HG02943 (cell line): ENCODE data around the gene DPM2.

ENCODE experiments used
- ATAC-seq: cut with Tn5 transposase; IDR thresholded peaks from one replicate; pipeline ENCODE4 v1.9.1; 2021; ENCODE audit warnings: mild to moderate bottlenecking, low read depth, moderate library complexity; ENCODE audit not compliant: unreplicated experiment

The DPM2 gene

DNA sequence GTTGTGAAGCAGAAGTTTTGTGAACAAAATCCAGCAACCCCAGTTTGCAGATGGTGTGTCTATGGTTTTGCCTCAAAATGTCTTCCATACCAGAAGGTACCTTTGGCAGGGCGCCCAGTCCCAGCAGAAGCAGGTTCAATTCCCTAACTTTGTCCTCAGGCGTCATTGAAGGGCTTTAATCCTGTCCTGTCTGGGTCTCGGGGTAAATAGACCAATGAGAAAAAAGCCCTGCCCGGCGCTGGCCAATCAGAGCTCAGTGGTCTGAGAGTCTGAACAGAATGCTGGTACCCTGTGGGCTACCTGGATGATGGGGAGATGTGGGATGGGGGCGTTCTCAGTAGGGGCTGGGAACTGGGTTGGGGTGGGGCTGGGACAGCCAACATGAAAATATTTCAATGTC is 14.6 kb downstream of the DPM2 start:
- ATAC-seq, result no peak

DNA sequence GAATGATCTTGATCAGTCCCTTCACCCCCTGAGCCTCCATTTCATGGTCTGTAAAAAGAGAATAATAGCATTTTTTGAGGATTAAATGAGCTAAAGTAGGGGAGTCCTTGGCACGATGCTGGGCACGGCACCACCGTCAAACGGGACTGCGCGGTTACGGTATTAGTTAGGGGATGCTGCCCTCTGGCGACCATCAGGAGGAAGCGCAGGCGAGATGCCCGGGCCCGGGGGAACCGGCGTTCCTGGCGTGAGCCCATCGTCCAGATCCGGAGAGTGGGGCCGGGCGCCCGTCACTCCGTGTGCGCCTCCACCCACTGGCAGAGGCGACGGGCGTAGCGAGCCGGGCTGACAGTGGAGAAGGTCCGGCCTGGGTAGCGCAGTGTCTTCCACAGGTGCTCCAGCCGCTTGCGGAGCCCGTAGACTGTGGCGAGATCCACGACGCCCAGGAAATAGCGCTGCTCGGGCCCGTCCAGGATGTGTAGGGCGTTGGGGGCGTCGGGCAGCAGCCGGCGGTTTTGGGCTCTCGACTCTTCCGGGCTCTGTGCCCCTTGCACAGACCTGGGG is 16.0 kb downstream of the DPM2 start:
- ATAC-seq, result no peak

DNA sequence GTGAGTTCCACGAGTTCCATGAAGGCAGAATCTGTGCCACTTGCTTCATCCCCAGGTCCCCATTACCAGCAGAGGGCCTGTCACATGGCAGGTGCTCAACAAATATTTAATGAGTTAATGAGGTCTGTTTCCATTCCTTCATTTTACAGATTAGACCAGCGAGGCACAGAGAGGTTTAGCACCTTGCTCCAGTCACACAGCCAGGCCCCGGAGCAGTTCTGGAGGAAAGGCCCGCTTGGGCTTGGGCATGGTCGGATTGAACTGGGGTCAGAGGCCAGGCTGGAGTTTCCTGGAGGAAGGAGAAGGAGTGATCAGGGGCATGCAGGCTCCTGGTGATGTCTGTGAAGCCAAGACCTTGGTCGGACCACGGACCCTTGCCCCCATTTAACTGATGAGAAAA is 16.9 kb downstream of the DPM2 start:
- no peak for ATAC-seq

DNA sequence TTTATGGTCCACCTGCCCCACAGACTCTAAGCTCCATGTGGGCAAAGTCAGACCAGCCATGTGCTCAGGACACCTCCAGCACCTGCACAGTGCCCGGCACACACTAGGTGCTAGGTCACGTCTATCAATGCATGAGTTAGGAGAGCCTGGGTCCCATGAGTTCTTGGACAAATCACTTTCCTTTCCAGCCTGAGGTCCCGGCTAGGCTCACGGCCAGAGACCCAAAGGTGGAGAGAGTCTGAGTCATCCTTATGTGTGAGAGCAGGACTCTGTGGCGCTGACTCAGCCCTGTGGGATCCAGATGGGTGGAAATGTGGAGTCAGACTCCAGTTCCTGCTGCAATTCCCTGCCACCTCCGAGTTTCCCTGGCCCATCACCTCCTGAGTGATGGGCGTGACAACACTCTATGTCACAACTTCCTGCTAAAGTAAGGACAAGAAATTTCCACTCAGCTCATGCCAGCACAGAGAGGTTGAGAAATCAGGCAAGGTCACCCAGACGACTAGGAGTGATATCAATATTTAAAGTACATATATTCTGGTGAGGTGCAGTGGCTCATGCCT is 18.3 kb downstream of the DPM2 start:
- ATAC-seq, result no peak

DNA sequence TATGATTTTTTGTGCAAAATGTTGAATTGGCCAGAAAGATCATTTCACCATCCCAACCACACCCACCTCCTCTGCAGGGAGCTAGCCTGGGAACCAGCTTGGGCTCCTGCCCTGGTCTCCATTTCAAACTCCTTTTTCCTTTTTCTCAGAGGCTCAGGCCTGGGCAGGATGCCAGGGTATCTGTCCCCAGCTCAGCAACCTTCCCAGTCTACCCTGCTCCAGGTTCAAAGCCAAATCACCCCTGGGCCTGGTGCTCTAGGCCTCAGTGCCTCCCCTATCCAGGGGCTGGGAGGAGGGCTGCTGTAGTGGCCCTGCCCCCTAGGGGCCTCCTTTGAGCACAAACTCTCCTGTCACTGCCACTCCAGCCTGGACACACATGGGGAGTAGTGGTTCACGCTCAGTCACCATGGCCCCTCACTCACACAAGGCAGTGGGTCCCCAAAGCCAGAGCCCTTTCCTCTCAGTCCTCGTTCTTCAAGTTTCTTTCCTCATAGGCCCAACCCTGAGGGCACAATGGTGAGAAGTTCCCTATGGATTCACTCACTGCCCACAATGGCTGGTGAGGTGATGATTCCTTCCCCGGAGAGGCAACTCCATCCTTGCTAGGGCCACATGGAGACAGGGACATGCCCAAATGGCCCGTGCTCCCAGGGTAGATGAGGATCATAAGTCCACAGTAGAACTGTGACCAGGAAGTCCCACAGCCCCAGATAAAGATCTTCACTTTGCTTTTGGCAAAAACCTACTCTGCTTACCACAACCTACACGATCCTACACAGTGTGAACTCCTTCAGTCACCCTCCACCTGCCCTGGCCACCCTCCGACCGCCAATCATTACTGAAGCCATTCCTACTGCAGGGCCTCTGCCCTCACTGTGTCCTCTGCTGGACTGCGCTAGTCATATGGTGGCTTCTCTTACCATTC is 19.2 kb downstream of the DPM2 start:
- ATAC-seq, result no peak

DNA sequence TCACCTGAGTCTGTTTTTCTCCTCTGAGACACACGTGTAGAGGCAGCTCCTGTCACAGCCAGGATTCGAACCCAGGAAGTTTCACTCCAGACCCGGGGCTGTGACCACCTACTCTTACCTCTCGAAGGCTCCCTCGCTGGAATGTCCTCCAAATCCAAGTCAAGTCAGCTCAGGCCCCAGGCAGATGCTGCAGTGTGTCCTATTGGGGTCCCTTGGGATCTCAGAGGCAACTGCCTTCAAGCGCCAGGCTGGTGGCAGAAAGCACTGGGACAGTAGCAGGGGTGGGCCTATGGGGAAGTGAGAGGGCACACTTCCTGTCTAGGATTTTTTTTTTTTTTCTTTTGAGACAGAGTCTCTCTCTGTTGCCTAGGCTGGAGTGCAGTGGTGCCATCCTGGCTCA is 20.1 kb downstream of the DPM2 start:
- peak; percentile 30 for ATAC-seq

DNA sequence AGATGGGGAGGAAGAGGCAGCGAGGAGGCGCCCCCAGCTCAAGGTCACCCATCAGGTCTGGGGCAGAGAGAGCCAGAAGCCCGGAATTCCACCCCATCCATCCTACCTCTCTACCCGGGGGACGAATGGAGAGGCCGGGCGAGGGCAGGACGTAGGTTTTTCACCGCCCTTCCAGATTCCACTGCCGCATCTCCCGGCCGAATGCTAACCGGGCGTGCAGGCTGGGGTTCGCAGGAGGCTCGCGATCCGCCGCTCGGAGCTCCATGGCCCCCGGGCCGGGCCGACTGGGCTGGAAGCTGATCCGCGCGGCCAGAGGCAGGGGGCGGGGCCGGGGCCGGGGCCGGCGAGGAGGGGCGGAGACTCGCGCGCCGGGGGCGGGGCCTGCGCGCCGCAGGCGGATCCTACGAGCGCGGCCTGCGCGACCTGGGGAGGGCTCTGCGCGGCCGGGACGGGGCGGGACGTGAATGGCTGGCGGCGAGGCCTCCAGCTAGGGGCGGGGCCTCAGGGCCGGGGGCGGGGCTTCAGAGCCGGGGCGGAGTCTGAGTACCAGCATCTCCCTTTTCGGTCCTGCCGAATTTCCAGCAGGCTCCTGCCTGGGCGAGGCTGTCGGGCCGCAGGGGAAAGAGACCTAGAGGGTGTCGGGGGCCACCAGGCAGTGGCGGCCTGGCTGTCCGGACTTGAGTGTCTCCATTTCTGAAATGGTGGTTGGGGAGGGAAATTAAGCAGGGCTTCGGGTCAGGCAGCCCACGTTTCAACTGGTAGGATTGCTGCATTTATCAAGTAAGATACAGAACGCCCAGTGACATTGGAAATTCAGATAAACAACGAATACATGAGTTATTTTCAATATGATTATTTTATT is 20.7 kb downstream of the DPM2 start, which contains the start of gene ST6GALNAC4:
TSS of gene ST6GALNAC4 (minus strand) at position 322 of the 862 bp plus-strand sequence. CDS start 622 bp downstream, outside the sequence.
- peak; percentile 49 for ATAC-seq

DNA sequence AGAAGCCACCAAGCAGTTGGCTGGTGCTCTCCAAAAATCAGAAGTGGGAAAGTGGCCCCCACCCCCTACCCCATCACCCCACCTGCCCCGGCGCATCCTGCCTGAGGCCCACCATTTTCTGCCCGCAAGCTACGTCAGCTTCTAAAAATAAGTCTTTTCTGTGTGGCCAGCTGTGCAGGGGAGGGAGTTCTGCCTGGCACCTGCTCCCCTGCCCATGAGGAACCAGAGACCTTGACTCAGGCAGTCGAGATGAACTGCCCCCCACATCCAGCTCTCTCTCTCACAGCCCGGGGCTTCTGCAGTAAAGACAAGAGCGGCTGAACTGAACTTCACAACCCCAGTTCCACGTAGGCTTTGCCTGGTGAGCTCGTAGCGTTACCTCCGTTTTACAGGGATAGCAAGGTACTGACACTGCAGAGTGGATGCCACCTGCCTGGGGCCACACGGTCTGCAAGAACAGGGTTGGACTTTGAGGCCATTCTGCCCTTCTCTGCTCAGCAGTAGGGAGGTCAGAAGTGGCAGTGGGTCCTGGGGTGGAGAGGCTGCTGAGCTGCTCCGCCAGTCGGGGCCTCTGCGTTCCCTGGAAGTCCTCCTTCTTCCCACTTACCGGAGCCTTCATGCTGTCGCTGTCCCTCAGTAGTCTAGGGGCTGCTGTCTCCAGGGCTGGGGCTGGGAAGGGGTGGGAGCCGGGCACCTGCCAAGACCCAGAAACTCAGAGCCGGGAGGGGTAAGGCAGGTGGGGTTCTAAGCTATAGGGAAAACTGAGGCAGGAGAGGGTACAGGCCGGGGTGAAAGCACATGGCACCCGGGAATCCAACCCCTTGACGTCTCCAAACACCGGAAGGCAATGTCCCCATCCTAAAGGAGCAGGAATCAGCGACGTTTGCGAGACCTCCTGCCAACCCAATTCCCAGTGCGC is 21.6 kb downstream of the DPM2 start:
- no peak for ATAC-seq

DNA sequence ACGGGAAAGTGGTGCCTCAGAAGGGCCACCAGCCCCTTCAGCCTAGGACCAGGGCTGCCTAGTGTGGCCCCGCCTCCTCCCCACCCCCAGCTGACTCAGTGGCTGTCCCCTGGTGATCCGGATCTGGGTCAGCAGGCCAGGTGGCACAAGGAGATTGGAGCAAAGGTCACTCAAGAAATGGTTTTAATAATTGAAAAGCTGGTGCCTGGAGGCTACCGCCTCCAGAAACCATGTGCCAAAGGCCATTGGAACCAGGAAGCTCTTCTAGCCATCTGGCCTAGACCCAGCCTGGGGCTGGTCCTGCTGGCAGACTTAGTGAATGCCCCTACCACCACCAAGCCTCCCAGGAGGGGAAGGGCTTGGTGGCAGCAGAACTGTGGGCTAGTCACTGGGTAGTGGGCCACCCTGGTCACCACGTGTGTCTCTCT is 22.3 kb downstream of the DPM2 start:
- ATAC-seq, result no peak

DNA sequence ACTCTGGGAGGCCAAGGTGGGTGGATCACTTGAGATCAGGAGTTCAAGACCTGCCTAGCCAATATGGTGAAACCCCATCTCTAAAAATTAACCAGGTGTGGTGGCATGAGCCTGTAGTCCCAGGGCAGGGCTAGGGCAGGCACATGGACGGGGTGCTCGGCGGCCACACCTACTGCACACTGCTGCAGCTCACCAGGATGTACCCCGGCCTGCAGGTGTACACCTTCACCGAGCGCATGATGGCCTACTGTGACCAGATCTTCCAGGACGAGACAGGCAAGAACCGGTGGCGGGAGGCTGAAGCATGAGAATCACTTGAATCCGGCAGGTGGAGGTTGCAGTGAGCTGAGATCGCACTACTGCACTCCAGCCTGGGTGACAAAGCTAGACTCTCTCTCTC is 24.0 kb downstream of the DPM2 start:
- ATAC-seq, result no peak

DNA sequence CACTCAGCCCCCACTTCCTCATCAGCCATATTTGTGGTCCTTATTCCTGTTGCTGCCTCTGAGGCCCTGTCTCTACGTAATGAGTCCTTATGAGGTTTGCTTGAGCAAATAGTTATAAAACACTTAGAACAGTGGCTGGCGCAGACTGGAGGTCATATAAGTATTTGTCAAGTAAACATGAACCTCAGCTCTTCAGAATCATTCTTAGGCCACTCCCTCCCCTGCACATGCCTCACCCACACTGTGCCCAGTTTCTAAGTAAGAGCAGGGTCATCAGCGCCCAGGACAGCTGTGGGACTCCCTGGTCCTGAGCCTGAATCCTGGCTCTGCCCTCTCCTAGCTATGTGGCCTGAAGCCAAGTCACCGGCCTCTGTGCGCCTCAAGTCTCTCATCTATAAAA is 24.8 kb downstream of the DPM2 start:
- ATAC-seq, result no peak

DNA sequence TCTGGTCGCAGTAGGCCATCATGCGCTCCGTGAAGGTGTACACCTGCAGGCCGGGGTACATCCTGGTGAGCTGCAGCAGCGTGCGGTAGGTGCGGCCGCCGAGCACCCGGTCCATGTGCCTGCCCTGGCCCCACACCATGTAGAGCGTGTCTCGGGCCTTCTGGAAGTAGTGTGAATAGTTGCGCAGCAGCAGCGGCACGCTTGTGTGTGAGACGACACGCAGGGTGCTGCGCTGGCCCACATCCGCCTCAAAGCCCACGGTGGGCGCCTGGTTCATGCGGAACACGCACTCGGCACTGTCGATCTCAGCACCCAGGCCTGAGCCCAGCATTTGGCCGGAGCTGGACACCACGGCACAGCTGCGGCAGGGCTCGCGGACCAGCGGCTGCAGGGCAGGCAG is 25.4 kb downstream of the DPM2 start:
- no peak for ATAC-seq

DNA sequence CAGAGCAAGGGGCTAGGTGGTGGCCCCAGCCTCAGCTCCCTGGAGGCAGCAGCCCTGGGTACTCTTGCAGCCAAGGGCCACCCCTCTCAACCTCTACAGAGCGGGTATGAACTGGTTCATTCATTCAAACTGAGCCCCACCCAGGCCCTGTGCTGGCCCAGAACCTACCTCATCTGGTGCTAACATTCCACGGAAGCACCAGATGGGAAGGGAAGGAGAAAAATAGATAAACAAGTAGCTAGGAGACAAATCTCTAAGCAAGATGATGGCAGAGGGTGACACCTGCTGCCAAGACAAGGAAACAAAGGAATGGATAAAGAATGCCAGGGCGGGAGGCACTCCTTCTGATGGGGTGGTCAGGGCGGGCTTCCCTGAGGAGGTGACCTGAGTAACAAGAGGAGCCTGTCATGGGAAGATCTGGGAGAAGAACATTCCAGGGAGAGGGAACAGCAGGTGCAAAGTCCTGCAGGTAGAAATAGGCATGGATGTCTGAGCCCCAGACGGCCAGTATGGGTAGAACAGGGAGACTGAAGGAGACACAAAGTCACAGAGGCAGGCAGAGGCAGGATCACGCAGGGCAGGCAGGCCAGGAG is 26.9 kb downstream of the DPM2 start:
- ATAC-seq, result no peak

DNA sequence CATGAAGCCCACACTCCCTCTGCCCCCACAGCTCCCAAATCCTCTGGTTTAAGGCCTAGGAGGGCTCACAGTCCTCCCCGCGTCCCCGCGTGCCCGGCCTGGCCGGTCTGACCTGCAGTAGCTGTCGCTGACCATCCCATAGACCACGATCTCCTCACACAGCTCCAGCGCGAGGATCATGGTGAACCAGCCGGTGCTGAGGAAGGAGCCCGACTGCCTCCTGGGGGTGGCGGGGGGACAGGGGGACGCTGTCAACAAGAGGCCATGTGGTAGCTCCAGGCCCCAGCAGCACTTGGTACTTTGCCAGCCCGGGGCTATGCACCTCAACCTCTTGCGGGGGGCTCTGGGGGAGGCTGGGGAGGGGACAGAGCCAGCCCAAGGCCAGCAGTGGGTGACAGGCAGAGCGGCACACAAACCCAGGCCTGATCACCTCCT is 27.8 kb downstream of the DPM2 start:
- no peak for ATAC-seq

DNA sequence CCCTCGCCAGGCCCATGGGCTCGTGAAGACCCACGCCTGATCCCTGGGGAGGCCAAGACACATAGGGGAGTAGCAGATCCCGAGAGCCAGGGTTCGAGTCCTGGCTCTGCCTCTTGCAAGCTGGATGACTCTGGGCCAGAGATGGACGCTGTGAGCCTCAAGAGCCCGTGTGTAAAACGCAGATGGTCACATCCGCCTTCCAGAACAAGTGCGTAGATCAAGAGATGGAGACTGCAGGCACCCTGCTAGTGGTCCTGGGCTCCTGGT is 29.1 kb downstream of the DPM2 start:
- no peak for ATAC-seq

DNA sequence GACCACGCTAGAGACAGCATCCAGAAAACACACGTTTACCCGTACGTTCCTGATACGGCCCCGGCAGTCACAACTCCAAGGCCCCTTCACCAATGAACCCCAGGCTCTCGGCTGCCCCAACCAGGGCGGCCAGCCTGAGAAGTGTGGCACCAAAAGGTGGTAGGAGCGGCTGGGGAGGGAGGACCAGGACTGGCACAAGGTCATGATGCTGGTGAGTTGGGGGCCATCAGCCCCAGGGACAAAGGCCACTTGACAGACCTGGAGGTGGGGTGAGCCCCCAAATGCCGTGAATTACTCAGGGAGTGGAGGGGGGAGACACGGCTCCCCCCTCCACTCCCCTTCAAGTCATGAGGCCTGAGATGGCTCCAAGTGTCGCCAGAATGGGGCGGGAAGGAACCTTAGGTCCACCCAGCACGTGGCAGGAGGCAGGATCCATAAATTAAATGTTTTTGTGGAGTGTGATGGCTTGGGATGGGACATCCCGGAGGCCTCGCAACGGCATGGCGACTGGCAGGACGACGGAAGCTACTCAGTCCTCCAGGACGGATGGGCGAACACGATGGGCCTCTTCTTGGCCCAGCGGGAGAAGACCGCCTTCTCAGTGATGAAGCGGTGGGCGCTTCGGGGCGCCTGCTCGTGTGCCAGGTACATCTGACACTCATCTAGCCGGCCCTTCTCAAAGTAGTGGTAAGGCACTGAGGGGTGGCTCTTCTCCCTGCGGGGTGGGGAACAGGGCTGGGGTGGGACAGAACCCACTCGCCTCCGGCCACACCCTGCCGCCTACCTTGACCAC is 29.6 kb downstream of the DPM2 start:
- ATAC-seq, result no peak

DNA sequence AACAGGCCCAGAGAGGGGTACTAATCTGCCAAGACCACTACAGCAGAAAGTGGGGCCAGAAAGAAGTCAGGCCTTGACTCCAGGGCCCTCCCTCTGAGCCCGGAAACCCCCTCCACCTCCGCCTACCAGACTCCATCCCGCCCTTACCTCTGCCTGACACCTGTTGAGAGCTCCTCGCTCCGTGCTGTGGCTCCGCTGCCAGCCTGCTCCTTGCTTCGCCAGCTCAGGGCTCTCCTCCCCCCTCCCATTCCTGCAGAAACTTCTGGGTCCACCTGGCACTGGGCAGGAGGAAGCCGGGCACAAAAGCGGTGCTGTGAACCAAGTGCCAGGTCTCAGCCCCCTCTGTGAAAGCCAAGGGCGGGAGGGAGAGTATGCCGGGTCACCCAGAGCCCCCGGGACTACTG is 31.9 kb downstream of the DPM2 start:
- ATAC-seq, result no peak

DNA sequence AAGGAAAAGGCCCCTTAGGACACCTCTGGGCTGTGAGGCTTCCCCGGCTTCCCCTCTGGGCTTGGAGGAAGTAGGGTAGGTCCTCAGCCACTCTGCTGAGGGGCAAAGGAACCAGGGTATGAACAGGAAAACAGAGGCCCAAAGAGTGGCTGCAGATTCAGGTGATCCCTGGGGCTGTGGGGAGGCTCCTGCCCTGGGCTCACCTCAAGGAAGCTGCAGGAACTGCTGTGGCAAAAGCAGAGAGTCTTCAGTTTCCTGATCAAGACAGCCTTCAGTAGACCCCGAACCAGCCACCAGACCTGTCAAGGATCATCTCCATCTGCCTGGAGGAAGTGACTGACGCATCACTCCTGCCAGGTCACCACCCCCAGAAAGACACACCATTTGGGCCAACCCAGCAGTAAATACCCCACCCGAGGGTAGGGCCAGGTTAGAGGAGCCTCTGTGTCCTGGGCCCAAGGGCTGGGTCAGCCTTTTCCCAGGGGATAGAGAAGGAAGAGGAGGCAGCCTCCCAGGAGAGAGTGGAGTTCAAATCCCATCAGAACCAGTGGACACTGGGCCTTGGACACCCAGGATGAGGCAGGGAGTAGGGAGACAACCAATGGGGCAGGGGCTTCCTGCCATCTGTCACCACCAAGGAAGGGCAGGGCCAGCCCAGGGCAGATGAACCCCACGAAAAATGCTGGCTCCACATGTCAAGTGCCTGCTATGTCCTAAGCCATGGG is 32.5 kb downstream of the DPM2 start:
- ATAC-seq, result no peak
